ENCODE data around the gene NHS. TPM values are rescaled to one million over a fixed set of nuclear protein-coding genes. Genes with fewer than 3 reads are reported as not detected.

NHS gene
- total RNA-seq, 2 donors from 2014 or later: under 0.01 to 1.3 TPM

DNA sequence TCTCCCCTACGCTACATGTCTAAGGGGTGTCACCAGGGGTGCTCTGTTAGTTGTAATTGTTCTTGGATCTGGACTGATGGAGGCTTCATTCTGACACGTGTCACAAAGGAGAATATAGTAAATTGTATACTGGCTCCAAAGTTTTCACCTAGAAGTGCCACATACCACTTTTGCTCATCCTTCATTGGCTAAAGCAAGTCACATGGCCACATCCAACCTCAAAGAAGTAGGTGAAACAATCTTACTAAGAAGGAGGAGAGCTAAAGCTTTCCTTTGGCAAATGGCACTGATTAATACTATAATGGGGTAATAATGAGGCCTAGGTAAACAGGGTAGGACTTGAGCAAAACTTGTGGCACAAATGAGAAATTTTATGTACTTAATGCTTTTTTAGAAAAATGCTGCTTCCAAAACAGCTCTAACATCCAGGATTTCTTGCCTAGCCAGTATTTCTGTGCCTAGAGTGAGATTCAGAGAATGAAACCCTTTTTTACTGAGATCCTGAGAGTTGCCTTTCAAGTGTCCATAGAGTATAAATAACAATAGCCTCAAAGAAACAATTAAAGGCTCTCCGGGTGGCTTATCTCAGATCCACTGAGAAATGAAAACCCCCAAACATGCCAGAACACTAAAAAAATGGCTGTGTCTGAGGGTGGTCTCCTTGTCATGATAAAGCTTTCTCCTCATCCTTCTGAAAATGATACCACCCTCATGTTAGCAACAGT, 34.7 kb downstream of the NHS start:
- no peaks in the 10 kb centered on the region for H3K27me3 ChIP-seq
- no peaks in the 10 kb centered on the region for H3K9me3 ChIP-seq
- intact Hi-C loops (cut with DNase I): no loop called here
- H3K27ac ChIP-seq: no peak overlapping the region
- H3K4me1 ChIP-seq: no peaks in the 10 kb centered on the region
- no peak for DNase-seq
- ATAC-seq: no peak
- 73 to 85% methylated on average over 3 of the region's 3 CpGs for WGBS, 2 donors
- no peak overlapping the region for H3K4me3 ChIP-seq
- no peaks in the 10 kb centered on the region for H3K36me3 ChIP-seq (replicated peaks in 1 of 2; ENCODE audit: insufficient read depth in 1 of 2, low read depth in 2 of 2)
- no peak for TF ChIP-seq POLR2A (IDR thresholded peaks at IDR 0.05)
- TF ChIP-seq, protein P1, sequence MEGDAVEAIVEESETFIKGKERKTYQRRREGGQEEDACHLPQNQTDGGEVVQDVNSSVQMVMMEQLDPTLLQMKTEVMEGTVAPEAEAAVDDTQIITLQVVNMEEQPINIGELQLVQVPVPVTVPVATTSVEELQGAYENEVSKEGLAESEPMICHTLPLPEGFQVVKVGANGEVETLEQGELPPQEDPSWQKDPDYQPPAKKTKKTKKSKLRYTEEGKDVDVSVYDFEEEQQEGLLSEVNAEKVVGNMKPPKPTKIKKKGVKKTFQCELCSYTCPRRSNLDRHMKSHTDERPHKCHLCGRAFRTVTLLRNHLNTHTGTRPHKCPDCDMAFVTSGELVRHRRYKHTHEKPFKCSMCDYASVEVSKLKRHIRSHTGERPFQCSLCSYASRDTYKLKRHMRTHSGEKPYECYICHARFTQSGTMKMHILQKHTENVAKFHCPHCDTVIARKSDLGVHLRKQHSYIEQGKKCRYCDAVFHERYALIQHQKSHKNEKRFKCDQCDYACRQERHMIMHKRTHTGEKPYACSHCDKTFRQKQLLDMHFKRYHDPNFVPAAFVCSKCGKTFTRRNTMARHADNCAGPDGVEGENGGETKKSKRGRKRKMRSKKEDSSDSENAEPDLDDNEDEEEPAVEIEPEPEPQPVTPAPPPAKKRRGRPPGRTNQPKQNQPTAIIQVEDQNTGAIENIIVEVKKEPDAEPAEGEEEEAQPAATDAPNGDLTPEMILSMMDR (IDR thresholded peaks at IDR 0.05): no peak

DNA sequence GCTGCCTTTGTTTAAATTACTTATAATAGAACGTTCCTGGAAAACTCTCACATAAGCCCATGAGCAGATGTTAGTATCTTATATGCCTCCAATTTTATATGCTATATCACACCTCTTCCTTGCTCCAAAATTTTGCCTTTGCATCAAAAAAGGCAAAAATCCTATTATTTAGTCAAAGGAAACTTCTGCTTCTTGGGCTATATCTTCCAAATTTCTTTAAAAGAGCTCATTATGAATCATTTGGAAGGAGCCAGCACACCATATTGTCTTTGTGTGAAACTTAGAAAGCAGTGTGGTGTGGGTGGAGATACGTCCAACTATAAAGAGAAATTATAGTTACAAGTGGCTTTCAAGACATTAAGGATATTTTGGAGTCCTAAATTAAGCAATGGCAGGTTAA, 35.7 kb downstream of the NHS start:
- Histone ChIP-seq H3K4me3 (no peak overlapping the region), H3K27ac (no peak overlapping the region), H3K9me3 (no peaks in the 10 kb centered on the region), H3K4me1 (no peaks in the 10 kb centered on the region), H3K27me3 (no peaks in the 10 kb centered on the region), H3K36me3 (replicated peaks in 1 of 2; ENCODE audit: insufficient read depth in 1 of 2, low read depth in 2 of 2) (no peaks in the 10 kb centered on the region)
- no peak for ATAC-seq
- intact Hi-C loops (cut with DNase I): no loop called here
- no peak for TF ChIP-seq POLR2A (IDR thresholded peaks at IDR 0.05)
- TF ChIP-seq, protein P1 (IDR thresholded peaks at IDR 0.05): no peak
- WGBS, 2 donors: 71 to 79% methylated on average over 2 of the region's 2 CpGs
- DNase-seq: no peak

DNA sequence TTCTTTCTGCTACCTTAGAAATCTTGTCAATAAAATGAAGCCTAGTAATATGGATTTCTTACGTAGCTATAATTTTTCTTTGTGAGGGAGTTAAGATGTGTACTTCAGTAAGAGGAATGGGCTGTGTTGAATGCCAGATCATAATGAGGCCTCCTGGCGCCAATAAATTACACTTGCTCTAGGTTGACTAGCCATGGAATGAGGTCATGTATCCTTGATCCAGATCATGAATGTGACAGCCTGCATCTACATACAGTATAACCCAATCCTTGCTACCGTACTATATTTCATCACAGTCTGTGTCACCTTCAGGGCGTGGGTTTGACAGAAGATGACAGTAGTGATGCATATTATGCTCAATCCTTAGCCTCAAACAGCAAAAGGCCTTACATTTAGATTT, 36.2 kb downstream of the NHS start:
- no peaks in the 10 kb centered on the region for H3K9me3 ChIP-seq
- H3K4me1 ChIP-seq: no peaks in the 10 kb centered on the region
- ATAC-seq (no peak), DNase-seq (no peak)
- no peak for TF ChIP-seq POLR2A (IDR thresholded peaks at IDR 0.05)
- TF ChIP-seq, protein P1 (IDR thresholded peaks at IDR 0.05): no peak
- H3K4me3 ChIP-seq: no peak overlapping the region
- WGBS, 2 donors: 92 to 94% methylated on average over 4 of the region's 4 CpGs
- intact Hi-C loops (cut with DNase I): no loop called here
- no peaks in the 10 kb centered on the region for H3K27me3 ChIP-seq
- no peaks in the 10 kb centered on the region for H3K36me3 ChIP-seq (replicated peaks in 1 of 2; ENCODE audit: insufficient read depth in 1 of 2, low read depth in 2 of 2)
- no peak overlapping the region for H3K27ac ChIP-seq

DNA sequence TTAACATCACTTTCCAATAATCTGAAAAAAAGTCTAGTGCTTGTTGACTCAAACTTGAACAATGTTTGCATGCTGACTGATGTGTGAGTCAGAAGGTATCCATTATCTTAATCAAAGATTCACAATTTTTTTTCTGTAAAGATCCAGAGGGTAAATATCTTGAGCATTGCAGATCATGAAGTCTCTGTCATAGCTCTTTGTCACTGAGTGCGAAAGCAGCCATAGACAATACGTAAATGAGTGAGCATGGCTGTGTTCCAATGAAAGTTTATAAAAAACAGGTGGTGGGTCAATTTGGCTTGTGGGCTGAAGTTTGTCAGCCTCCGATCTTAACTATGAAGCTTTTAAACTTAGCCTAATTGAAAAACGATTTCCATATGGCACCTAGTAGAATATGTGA, 37.7 kb downstream of the NHS start:
- no peaks in the 10 kb centered on the region for H3K9me3 ChIP-seq
- DNase-seq: no peak
- ATAC-seq: no peak
- no peak overlapping the region for H3K4me3 ChIP-seq
- no peaks in the 10 kb centered on the region for H3K36me3 ChIP-seq (replicated peaks in 1 of 2; ENCODE audit: insufficient read depth in 1 of 2, low read depth in 2 of 2)
- intact Hi-C loops (cut with DNase I): no loop called here
- no peak for TF ChIP-seq POLR2A (IDR thresholded peaks at IDR 0.05)
- TF ChIP-seq, protein P1 (IDR thresholded peaks at IDR 0.05): no peak
- WGBS, 2 donors: 69 to 74% methylated on average over 4 of the region's 4 CpGs
- no peak overlapping the region for H3K27ac ChIP-seq
- no peaks in the 10 kb centered on the region for H3K4me1 ChIP-seq
- no peaks in the 10 kb centered on the region for H3K27me3 ChIP-seq

DNA sequence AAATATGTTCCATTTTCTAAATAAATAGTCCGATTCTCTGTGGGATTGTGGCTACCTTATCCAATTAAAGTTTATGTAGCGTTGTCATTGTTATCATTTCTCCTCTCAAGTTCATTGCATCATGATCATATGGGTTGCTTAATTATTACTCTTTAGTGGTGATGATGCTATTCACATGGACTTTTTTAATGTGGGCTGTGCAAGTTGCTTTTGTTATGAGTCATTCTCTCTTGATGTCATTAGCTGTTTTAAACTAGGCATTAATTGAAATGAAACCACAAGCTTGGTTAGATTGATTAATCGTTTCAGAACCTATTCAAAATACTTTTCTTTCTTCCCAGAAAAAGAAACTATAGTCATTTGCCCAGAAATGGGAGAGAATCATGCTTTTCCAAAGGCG, 38.2 kb downstream of the NHS start:
- no peak overlapping the region for H3K4me3 ChIP-seq
- no peaks in the 10 kb centered on the region for H3K4me1 ChIP-seq
- intact Hi-C loops (cut with DNase I): no loop called here
- no peak for DNase-seq
- 73 to 76% methylated on average over 4 of the region's 4 CpGs for WGBS, 2 donors
- TF ChIP-seq, protein P1 (IDR thresholded peaks at IDR 0.05): no peak
- no peak for TF ChIP-seq POLR2A (IDR thresholded peaks at IDR 0.05)
- H3K9me3 ChIP-seq: no peaks in the 10 kb centered on the region
- no peak for ATAC-seq
- no peak overlapping the region for H3K27ac ChIP-seq
- no peaks in the 10 kb centered on the region for H3K36me3 ChIP-seq (replicated peaks in 1 of 2; ENCODE audit: insufficient read depth in 1 of 2, low read depth in 2 of 2)
- no peaks in the 10 kb centered on the region for H3K27me3 ChIP-seq

Measured in body of pancreas (tissue), 4 donors.